RPMI7951 (cell line): ENCODE measurements around the gene GALK2. TPM values are rescaled to one million over a fixed set of nuclear protein-coding genes. Genes with fewer than 3 reads are reported as not detected.
"Not testable (repeated sequence)": the region's sequence is repeated elsewhere in the genome, so short reads cannot be mapped to it uniquely, and the experiment has no call there.

Experiments
- DNase-seq: peaks from one replicate; pipeline ENCODE4 v3.0.0-alpha.2; 2012; ENCODE audit warnings: low read depth
- total RNA-seq: library from RNA; depleted of rRNA; stranded (reverse); fragments of >200 nt; shearing (Covaris generic); gene quantifications from 2 replicates; pipeline ENCODE4 v1.2.3, GENCODE V29; 2014

Gene GALK2
- total RNA-seq, 1 experiment from 2014 or later: 90.8 TPM

DNA sequence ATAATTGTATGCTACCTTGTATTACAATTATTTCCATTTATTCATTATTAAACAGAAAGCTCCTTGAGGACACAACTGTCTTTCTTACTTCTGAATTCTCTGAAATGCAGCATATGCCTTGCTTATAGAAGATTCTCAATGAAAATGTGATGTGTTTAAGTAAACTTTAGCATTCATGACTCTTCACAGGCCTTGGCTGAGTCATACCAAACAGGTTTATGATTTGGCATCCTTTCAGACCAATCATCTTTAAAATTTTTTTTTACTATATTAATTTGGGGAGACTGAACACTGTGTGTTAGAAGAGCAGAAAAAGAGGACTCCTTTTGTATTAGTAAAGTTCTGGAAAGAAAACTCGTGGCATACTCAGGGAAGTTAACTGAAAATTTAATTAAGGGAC, 6.4 kb upstream of the GALK2 start:
- no peak for DNase-seq

GRCh38 chr15:49164865-49165264, 5.2 kb upstream of the GALK2 start:
- no peak for DNase-seq

DNA sequence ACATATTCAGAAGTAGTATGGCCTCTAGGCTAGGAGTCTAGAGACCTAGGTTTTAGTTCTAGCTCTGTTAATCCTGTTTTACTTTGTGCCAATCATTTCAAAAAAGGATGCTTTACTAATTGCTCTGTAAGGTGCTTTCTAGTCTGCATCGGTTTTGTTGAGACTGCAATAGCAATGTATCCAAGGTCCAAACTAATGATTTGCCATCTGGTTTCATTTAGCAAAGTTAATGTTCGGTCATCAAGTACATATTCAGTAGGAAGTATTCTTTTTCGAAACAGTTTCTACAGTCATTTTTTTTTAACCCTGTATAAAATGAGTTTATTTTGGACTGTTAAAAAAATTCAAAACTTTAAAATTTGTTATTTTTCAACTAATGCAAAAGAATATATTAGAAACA, 2.0 kb upstream of the GALK2 start:
- DNase-seq: no peak

GRCh38 chr15:49171790-49172189, 1.7 kb downstream of the GALK2 start:
- DNase-seq: no peak

DNA sequence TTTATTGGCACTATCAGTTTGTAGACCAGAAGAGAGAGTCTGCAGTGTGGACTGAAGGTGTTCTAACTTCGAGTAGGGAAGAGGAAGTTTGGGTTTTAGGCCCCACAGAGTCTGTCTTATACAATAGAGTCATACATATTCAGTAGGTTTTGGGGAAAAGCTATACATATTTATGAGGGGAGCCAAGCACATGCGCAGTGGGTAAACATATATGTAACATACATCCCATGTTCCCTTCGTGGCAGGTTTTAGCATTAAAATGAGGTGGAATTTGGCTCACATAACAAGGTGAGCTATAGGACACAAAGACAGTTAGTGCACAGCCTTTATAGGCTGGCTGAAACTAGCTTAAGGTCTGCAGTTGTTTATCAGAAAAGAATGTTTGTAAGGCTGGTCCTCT, 4.9 kb downstream of the GALK2 start:
- DNase-seq: no peak

- DNase-seq: not testable (repeated sequence)
Measured at GRCh38 chr15:49175582-49176397, 5.7 kb downstream of the GALK2 start.

DNA sequence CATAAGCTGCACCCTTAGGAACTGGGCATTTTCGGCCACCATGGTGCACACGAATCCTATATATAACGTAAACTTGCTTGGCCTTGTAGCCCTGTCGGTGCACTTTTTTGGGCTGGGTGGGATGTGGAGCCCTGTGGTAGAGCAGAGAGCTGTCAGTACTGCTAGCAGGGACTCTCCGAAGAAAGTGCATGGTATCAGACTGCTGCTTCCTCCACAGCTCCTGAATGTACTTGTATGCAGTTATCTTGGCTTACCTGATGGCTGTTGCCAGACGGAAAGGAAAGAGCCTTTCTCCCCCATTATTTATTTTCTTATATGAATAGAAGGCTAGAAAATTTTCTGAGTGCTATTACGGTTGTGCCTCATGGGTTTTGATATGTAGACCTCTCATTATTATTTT, 8.4 kb downstream of the GALK2 start:
- DNase-seq: no peak

DNA sequence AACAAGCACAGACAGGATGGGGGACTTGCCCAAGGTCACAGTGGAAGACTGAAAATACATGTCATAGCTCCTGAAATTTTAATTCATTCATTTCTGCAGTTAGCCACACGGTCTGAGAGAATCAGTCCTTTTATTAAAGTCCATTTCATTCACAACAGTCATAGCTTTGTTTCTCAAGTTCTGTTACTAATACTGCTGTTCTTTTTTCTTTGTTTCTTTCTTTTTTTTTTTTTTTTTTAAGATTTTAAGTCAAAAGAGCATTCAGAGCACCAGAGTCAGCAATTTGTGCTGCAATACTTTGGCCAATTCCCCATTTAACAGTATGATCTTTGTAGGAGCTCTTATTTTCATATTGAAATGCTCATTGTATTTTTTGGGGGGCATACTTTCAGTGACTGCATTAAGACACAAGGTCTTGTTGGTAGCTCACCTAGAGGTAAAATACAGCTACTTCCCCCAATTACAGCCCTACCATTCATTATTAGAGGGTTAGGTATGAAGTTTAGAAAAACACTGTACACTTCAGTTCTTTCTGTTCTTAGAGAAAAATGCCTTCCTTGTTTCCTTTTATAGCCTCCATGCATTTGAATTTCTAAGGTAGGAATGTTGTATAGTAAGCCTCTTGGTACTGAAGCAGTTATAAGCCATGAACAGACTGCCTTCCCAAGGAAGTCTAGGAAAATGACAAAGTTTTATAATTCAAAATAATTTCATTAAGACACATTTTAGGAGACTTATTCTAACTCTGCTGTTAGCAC, 9.6 kb downstream of the GALK2 start:
- no peak for DNase-seq

GRCh38 chr15:49182128-49182527, 12.1 kb downstream of the GALK2 start:
- DNase-seq: no peak

- DNase-seq: not testable (repeated sequence)
Measured at GRCh38 chr15:49183741-49184140, 13.7 kb downstream of the GALK2 start.

- DNase-seq: no peak
Measured at GRCh38 chr15:49185473-49185872, 15.4 kb downstream of the GALK2 start.

- no peak for DNase-seq
Measured at GRCh38 chr15:49187549-49188245, 17.6 kb downstream of the GALK2 start.

DNA sequence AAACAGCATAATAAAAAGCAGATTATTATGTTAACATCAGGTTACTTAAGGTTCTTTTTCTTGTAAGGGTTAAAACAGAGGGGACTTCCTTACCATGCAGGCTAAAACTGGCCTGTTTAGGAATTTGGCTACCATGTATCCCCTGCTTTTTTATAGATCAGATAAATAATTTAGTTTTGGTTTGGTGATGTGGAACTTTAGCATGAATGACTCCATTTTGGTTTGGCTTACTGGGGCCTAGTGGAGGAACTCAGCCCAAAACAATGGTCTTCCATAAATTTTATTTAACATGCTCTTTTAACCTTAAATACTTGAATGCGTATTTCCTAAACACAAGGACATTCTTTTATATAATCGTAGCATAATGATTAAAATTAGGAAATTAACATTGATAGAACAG, 18.9 kb downstream of the GALK2 start:
- no peak for DNase-seq

- DNase-seq: no peak
Measured at GRCh38 chr15:49189631-49190030, 19.6 kb downstream of the GALK2 start.

GRCh38 chr15:49190586-49190985, 20.5 kb downstream of the GALK2 start:
- DNase-seq: no peak

GRCh38 chr15:49191892-49192291, 21.8 kb downstream of the GALK2 start:
- DNase-seq: no peak

DNA sequence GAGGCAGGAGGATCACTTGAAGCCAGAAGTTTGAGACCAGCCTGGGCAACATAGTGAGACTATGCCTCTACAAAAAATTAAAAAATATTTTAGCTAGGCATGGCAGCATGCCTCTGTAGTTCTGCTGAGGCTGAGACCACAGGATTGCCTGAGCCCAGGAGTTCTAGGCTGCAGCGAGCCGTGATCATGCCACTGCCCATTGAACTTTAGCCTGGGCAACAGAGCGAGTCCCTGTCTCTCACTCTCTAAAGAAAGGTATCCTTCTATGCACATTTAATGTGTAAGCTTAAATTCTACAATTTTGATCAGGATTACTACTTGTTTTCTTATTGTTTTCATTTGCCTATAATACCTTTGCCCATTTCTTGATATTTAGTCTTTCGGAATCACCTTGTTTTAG, 26.8 kb downstream of the GALK2 start:
- no peak for DNase-seq

DNA sequence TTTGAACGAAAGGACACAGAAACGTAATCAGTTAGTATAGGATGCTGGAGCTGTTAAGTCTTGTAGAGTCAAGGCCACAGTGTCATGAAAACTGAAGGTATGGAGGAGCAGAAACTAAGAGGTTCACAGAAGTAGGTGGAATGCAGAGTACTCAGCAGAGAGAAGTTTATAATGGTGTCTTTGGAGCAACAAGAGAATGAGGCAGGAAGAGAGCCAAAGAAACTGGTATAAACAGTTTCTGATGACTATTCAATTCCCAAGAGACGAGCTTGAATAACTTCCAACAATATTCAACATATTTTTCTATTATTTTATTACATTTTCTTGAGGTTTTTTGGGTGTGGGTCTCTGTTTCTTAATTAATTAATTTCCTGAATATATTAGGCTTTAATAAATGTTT, 29.6 kb downstream of the GALK2 start:
- DNase-seq: no peak

DNA sequence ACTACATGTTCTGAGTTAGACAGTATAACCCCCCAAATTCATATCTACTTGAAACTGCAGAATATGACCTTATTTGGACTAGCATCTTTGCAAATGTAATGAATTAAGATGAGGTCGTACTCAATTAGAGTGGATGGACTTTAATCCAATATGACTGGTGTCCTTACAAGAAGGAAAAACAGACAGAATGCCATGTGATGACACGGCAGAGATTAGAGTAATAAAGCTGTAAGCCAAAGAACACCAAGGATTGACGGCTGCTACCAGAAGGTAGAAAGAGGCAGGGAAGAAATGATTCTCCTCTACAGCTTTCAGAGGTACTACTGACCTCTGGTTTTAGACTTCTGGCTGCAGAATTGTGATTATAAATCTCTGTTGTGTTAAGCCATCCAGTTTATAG, 30.3 kb downstream of the GALK2 start:
- no peak for DNase-seq

DNA sequence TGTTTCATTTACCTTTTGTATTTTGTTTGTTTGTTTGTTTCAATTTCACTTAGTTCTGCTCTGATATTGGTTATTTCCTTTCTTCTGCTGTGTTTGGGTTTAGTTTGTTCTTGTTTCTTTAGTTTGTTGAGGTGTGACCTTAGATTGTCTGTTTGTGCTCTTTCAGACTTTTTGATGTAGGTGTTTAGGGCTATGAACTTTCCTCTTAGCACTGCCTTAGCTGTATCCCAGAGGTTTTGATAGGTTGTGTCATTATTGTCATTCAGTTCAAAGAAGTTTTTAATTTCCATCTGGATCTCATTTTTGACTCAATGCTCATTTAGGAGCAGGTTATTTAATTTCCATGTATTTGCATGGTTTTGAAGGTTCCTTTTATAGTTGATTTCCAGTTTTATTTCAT, 38.1 kb downstream of the GALK2 start:
- not testable (repeated sequence) for DNase-seq

GRCh38 chr15:49212897-49213296, 42.9 kb downstream of the GALK2 start:
- no peak for DNase-seq
